NCI-H1417 (cell line): ENCODE data around the gene FNDC3B.

Experiments used
- DNase-seq, 3 experiments: peaks; one replicate each; lab custom pipeline; 2025; lab: John Stamatoyannopoulos, UW

The FNDC3B gene

GRCh38 chr3:172334671-172335207 lies 295.4 kb downstream of the FNDC3B start:
- DNase-seq: peak in 2 of 3 experiments; percentile 32 to 78

- DNase-seq: no peak
Measured at GRCh38 chr3:172339892-172340291, 300.5 kb downstream of the FNDC3B start.

DNA sequence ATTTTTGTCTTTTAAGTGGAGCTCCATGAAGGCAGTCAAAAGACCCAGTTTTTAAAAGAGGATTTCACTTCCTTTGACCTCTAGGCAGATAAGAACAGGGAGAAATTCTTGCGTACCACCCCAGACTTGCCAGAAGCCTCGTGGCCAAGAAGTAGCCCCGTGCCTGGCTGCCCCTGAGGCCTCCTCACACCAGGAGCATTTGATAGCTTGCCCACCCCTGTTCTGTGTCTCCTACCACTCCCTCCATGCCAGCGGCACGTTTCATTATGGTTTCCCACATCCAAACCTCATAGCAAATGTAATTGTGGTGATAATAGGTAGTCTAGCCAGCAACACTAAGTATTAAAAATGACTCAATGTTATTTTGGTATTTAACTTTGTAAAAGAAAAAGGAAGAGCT lies 301.2 kb downstream of the FNDC3B start:
- DNase-seq: no peak

- peak; percentile 45 to 88 (median 81) for DNase-seq
Measured at GRCh38 chr3:172341482-172342059, 302.2 kb downstream of the FNDC3B start.

DNA sequence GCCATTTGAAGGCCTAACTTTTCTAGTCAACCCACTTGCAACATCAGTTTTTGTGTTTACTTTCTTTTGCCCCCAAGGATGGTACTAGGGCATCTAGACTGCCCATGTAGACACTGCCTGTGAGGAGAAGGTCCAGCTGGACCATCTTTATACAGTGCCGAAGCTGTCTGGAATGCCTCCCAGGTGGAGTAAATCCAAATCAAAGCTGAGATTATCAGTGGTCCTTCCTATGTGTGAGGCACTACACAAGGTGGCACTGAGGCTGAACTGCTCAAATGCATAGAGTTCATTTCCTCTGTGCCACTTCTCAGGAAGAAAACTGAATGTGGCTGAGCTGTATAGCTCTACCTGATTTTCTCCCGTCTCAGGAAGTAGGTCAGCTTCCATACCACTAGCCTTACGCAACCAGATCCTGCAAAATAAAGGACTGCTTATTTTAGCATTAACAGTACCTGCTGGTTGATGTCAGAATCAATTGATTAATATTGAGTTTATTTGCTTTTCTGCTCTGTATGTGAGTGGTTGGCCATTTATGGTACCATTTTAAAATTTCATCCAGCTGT lies 302.8 kb downstream of the FNDC3B start:
- peak in 1 of 3 experiments; percentile 45 for DNase-seq

DNA sequence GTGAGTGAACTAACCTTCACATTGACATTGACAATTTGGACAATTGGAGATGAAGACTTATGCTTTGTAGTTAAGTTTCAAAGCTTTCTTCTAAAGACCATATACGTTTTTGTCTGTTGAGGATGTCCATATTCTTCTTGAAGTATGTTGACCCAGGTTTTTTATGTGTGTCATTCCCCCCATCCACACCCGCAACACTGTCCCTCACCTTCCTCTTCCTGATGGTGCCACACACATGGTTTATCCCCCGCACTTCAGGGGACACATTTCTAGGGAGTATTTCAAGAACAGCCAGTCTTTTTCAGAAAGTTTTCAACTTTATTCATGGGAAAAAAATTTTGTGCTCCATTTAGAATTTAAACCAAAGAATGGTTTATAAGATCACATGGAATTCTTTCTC lies 303.7 kb downstream of the FNDC3B start:
- DNase-seq: no peak

DNA sequence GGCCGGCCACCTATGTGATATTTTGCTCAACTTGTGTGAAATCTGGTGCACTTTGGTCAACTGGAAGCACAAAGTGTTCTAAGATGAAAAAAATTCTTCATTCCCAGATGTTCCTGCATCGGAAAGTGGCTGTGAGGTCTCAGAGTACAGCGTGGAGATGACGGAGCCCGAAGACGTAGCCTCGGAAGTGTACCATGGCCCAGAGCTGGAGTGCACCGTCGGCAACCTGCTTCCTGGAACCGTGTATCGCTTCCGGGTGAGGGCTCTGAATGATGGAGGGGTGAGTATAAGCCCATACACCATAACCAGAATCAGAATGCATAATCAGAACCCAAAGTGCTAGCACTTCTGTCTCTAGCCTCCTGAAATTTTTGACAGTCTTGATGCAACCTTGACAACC lies 304.6 kb downstream of the FNDC3B start:
- no peak for DNase-seq

DNA sequence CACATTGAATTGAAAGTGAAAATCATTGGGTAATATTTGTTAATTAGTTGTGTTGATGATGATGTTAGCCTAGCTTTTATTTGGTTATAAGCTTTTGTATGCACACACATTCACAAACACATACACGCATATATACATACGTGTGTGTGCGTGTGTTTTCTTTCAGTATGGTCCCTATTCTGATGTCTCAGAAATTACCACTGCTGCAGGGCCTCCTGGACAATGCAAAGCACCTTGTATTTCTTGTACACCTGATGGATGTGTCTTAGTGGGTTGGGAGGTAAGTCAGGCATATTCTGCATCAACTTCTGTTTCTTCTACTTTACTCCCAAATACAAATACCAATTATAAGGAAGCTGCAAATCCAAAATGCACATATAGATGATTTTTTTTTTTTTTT lies 306.8 kb downstream of the FNDC3B start:
- no peak for DNase-seq

DNA sequence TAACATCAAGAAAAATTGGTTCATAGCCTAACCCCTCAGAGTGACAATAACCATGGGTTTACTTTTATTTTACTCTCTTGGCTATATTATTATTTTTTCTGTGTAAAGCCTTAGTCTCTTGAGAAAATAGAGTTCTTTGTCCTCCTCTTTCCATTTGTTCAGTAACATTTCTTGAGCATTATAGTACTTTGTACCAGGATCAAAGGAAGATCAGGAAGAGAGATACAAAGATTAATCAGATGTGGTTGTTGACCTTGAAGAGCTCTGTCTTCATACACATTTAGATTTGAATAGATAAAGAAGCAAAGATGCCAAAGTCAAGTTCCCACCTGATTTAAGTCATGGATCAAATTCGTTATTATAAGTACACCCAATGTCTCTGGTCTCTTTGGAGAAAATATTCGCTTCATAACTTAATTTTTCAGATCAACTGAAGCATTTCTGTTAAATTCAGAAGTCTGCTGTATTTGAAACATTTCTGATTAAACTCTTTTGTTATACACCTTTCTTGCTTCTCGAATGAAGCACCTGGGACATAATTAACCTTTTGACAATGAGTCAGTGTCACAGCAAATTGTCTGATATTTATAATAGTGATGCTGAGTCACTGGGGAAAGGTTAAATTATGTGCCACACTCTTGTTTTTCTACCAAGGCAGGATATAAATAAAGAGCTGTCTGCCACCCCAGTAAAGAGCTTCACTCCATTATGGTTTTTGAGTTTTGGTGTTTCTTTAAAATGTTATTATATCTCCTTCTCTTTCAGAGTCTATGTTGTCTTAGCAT lies 308.7 kb downstream of the FNDC3B start:
- DNase-seq: peak in 2 of 3 experiments; percentile 39 to 82

- no peak for DNase-seq
Measured at GRCh38 chr3:172351895-172352466, 312.6 kb downstream of the FNDC3B start.

DNA sequence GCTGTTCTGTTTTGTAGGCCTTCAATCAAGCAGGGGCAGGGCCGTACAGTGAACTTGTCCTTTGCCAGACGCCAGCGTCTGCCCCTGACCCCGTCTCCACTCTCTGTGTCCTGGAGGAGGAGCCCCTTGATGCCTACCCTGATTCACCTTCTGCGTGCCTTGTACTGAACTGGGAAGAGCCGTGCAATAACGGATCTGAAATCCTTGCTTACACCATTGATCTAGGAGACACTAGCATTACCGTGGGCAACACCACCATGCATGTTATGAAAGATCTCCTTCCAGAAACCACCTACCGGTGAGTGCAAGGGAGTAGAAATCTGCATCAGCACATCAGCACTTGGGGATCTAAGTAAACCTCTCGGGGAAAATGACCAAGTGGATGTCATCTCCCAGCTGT lies 313.4 kb downstream of the FNDC3B start:
- DNase-seq: no peak

- DNase-seq: no peak
Measured at GRCh38 chr3:172354931-172355499, 315.6 kb downstream of the FNDC3B start.

GRCh38 chr3:172355836-172356235 lies 316.5 kb downstream of the FNDC3B start:
- peak in 2 of 3 experiments; percentile 65 to 79 for DNase-seq

DNA sequence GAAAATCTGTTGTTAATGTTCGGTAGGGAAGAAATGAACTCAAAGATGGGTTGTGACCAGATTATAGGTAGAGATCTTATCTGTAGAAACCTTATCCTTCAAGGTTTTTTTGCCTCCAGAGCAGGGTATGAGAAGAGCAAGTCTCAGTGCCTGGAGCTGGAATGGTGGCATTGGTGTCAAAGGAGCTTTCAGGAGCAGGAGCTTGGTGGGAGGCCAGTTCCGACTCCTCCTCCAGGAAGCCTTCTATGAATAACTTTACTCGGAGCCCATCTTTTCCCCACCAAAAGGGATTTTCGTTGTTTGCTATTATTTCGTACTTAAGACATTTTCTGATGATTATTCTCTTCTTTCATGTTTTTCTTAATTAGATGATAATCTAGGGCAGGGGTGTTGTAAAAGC lies 317.0 kb downstream of the FNDC3B start:
- DNase-seq: no peak

DNA sequence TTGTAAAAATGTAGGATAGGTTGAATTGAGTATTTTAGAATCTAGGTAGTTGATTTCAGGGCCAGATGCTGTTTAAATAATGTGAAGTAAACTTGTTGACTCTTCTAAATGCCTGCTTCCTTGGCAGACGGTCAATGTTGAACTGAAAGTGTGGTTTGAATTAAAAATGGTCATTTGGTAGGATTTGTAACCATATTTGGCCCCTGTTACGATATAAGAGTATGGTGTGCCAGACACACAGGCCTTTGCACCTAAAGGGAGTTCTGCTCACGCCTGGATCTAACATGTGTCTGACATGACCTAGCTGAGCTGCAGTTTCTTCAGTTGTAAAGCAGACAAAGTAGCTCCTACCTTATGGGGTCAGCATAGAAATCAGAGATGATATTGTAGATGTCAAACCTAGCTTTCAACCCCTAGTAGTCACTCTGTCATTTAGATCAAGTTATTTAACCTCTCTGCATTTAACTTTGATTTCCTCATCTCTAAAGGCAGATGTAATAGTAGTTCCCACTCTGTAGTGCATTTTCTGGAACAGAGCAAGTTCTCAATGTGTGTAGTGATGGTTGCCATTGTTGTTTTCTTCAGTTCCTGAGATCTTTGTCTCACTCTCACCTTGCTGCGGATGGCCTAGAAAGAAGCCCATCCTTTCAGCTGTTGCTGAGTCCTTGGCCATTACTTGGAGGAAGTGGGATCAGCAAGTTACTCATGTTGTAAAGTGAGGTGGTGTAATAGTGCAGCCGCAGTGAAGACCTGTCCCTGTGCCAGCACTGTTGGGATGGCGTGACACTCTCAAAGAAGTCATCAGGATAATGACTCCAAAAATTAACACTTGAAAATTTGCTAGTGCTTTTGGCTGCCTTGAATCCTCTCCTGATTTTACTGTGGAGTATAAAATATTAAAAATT lies 318.7 kb downstream of the FNDC3B start:
- DNase-seq: no peak

- DNase-seq: peak in 1 of 3 experiments; percentile 19
Measured at GRCh38 chr3:172359231-172359630, 319.9 kb downstream of the FNDC3B start.

GRCh38 chr3:172359996-172360395 lies 320.6 kb downstream of the FNDC3B start:
- no peak for DNase-seq

GRCh38 chr3:172362583-172362982 lies 323.2 kb downstream of the FNDC3B start:
- no peak for DNase-seq

DNA sequence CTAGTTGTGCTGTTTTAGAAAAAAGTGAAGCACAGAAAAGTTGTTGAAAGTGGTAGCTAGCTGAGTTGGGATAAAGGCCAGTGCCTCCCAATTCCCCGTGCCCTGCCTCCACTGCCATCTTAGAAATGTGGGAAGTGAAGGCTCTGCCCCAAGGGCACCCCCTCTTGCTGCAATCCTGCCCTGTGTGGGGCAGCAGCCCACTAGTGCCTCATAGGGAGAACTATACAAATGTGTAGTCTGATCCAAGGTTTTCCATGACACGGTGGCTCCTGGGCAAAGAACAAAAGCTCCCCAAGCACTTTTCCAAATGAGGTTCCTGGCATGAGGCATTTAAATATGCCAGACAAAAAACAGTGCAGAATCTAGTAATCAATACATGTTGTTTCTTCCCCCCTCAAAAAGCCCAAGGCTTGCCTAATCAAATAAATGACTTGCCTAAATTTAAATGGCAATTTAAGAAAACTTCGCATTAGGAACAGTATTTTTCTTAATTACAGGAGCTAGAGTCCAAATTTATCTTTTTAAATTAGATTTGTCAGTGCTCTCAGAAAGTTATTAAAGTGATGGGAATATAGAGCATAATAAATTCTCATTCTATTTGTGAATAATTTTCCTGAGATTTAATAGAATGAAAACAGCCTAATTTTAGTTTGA lies 325.1 kb downstream of the FNDC3B start:
- no peak for DNase-seq

DNA sequence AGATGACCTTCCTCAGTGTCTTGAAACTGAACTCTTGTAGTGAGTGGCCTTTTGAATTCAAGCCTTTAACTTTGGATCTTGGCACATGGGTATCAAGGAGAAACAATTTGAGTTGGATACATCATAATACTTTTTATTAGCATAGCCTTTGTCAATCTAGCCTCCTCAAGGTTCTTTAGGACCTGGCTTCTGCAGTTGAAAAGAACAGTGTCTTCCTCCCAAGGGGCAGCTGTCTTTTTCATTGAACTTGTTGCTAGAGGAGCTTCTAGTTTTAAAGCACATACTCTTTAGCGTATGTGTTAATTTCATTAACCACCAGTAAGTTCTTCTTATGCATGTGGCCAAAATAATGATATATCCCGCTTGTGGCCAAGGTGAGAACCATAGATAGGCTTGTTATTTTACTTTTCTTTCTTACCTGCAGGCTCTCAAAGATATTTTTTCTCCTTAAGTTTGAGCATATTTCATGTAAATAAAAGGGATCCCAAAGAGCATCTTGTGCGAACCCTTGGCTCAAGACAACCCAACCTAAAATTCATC lies 325.7 kb downstream of the FNDC3B start:
- no peak for DNase-seq
